A673 (cell line): ENCODE results near the gene CASD1. TPM values are rescaled to one million over a fixed set of nuclear protein-coding genes. Genes with fewer than 3 reads are reported as not detected.
A peak's percentile ranks its signal among the peaks of the same experiment; 100 is the strongest.

Experiments
- BruUV-seq: library from RNA; stranded (reverse); fragments of 400-500 nt; replicated peaks from 2 replicates; lab custom pipeline; 2021; lab: Mats Ljungman, UMichigan
- CTCF ChIA-PET: fragments of 300-600 bp; sonication (Branson Sonifier 250); formaldehyde crosslinking; loops from one replicate; lab custom pipeline; 2022; ENCODE audit warnings: antibody characterized with exemption; lab: Charles Lee
- POLR2A ChIA-PET: fragments of 300-600 bp; sonication (Branson Sonifier 250); formaldehyde crosslinking; loops from one replicate; lab custom pipeline; 2022; ENCODE audit warnings: antibody characterized with exemption; ENCODE audit not compliant: low non-redundant PET; lab: Charles Lee
- DNase-seq: peaks from one replicate; pipeline ENCODE4 v3.0.0-alpha.2; 2015; ENCODE audit warnings: low spot score
- H3K27ac ChIP-seq: fragments of 200-600 bp; sonication (generic); 2 replicates; pipeline ENCODE4 v1.5.1; 2016; ENCODE audit warnings: mixed run types, low read depth, mild to moderate bottlenecking, mixed read lengths, antibody characterized with exemption, low read length; ENCODE audit not compliant: poor library complexity, severe bottlenecking
- H3K27me3 ChIP-seq: fragments of 200-600 bp; sonication (generic); replicated peaks from 2 replicates; pipeline ENCODE4 v1.6.1; 2017; ENCODE audit warnings: mixed run types, low read depth, mild to moderate bottlenecking, mixed read lengths, antibody characterized with exemption, low read length; ENCODE audit not compliant: insufficient read depth, poor library complexity
- H3K36me3 ChIP-seq: fragments of 200-600 bp; sonication (generic); 2 replicates; pipeline ENCODE4 v1.6.1; 2016; ENCODE audit warnings: mixed run types, mild to moderate bottlenecking, mixed read lengths, antibody characterized with exemption, low read length; ENCODE audit not compliant: insufficient read depth, poor library complexity, severe bottlenecking
- H3K4me1 ChIP-seq: fragments of 200-600 bp; sonication (generic); 2 replicates; pipeline ENCODE4 v1.6.1; 2017; ENCODE audit warnings: mixed run types, mild to moderate bottlenecking, mixed read lengths, antibody characterized with exemption, low read length; ENCODE audit not compliant: insufficient read depth, poor library complexity, severe bottlenecking
- H3K4me3 ChIP-seq: fragments of 200-600 bp; sonication (generic); 2 replicates; pipeline ENCODE4 v1.5.1; 2016; ENCODE audit warnings: low read depth, mixed run types, mild to moderate bottlenecking, mixed read lengths, low read length; ENCODE audit not compliant: poor library complexity, severe bottlenecking
- H3K9me3 ChIP-seq: fragments of 200-600 bp; sonication (generic); 2 replicates; pipeline ENCODE4 v1.6.1; 2016; ENCODE audit warnings: mixed run types, low read depth, mild to moderate bottlenecking, mixed read lengths, antibody characterized with exemption, low read length; ENCODE audit not compliant: poor library complexity, severe bottlenecking
- EZH2 ChIP-seq: fragments of 200-600 bp; sonication (generic); IDR thresholded peaks from 2 replicates; pipeline ENCODE4 v1.6.1; 2017; ENCODE audit warnings: borderline replicate concordance, low read depth, mild to moderate bottlenecking, mixed read lengths, antibody characterized with exemption, low read length; ENCODE audit not compliant: poor library complexity, severe bottlenecking
- intact Hi-C: fragments of 100-400 bp; cut with micrococcal nuclease; formaldehyde crosslinking; loops from one replicate; pipeline ENCODE4 v1.10.0; 2022; ENCODE audit not compliant: unreplicated experiment
- total RNA-seq: library from RNA; stranded (reverse); gene quantifications from 2 replicates; pipeline ENCODE4 v1.2.3, GENCODE V29; 2021
- TF ChIP-seq, protein P1 (sequence below): fragments of 300-800, 200-600 bp; sonication (generic); conservative IDR thresholded peaks from 2 replicates; pipeline ENCODE4 v1.5.1; 2017; ENCODE audit warnings: low read depth, mild to moderate bottlenecking, antibody characterized with exemption, low read length, moderate library complexity, mixed read lengths

Gene CASD1
- total RNA-seq, 1 experiment from 2014 or later, result 17.0 TPM

DNA sequence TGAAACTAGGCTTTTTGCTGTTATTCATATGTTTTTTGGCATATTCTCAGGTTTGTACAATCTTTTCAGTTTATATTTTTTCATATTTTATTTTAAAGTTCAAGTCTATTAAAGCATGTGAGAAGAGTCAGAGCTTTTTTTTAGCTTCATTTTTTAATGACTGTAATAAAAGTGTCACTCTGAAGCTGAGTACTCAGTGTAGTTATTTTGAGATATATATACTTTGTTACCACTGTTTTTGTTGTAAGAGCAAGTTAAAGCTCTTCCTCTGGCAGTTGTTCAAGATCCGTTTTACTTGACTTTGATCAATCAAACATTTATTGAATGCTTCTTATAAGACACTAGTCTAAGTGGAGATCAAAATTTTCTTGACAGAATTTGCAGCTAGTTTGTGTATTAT lies 37.5 kb downstream of the CASD1 start:
- ChIA-PET POLR2A (no interaction called here), CTCF (no interaction called here)

DNA sequence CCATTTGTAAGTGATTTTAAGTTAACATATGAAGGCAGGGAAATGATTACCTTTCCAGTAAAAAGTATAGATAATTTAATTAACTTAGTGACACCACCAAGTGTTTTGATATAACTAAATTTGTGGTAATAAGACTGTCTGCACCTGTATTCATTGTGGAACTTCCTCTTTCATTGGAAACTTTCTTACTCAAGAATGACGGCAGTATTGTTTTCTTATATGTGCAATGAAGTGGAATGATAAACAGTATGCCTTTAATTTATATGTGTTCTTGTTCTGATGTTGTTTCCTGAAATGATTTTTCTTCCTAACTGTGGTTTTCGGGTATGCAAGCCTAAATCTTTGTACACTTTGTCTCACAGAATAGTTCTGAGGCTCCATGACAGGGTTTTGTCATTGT lies 46.4 kb downstream of the CASD1 start:
- Histone ChIP-seq H3K27ac (no peak overlapping the region), H3K4me3 (no peak overlapping the region), H3K36me3 (no peaks in the 10 kb centered on the region), H3K27me3 (no peaks in the 10 kb centered on the region), H3K9me3 (no peaks in the 10 kb centered on the region), H3K4me1 (no peaks in the 10 kb centered on the region)
- TF ChIP-seq, protein P1, sequence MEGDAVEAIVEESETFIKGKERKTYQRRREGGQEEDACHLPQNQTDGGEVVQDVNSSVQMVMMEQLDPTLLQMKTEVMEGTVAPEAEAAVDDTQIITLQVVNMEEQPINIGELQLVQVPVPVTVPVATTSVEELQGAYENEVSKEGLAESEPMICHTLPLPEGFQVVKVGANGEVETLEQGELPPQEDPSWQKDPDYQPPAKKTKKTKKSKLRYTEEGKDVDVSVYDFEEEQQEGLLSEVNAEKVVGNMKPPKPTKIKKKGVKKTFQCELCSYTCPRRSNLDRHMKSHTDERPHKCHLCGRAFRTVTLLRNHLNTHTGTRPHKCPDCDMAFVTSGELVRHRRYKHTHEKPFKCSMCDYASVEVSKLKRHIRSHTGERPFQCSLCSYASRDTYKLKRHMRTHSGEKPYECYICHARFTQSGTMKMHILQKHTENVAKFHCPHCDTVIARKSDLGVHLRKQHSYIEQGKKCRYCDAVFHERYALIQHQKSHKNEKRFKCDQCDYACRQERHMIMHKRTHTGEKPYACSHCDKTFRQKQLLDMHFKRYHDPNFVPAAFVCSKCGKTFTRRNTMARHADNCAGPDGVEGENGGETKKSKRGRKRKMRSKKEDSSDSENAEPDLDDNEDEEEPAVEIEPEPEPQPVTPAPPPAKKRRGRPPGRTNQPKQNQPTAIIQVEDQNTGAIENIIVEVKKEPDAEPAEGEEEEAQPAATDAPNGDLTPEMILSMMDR, result no peak
- TF ChIP-seq EZH2, result no peak
- BruUV-seq, result no TSS peak
- no peak for DNase-seq
- POLR2A ChIA-PET, result no interaction called here
- intact Hi-C loops, result no loop called here
- CTCF ChIA-PET, result no interaction called here

More for the DNA sequence above, 37.5 kb downstream of the CASD1 start:
- BruUV-seq, result no TSS peak
- intact Hi-C loops, result no loop called here
- DNase-seq, result peak; percentile 3
- H3K36me3 ChIP-seq, result no peaks in the 10 kb centered on the region
- H3K4me1 ChIP-seq, result no peaks in the 10 kb centered on the region
- H3K27ac ChIP-seq, result no peak overlapping the region
- H3K4me3 ChIP-seq, result no peak overlapping the region
- TF ChIP-seq EZH2, result no peak
- TF ChIP-seq, protein P1, result no peak
- H3K27me3 ChIP-seq, result no peaks in the 10 kb centered on the region
- H3K9me3 ChIP-seq, result no peaks in the 10 kb centered on the region

DNA sequence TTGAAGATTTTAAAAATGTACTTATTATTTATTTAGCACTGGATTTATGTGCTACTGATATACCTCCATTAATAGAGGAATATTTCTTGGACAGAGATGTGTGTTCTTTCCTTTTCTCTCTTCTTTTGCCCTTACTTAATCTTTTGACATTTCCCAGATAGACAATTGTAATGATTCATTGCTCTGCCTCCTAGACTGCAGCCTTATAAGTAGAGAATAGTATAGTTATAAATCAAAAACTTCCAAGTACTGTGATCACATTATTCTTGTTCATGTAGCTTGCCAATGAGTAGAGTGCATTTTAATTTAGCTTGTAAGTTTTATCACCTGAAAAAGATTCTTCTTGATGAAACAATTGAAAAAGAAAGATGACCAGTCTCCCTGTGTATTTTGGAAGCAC lies 47.6 kb downstream of the CASD1 start:
- Histone ChIP-seq H3K36me3 (no peaks in the 10 kb centered on the region), H3K27me3 (no peaks in the 10 kb centered on the region), H3K9me3 (no peaks in the 10 kb centered on the region), H3K4me3 (no peak overlapping the region), H3K27ac (no peak overlapping the region), H3K4me1 (no peaks in the 10 kb centered on the region)
- intact Hi-C loops, result no loop called here
- BruUV-seq, result no TSS peak
- no peak for DNase-seq
- TF ChIP-seq, protein P1, result no peak
- TF ChIP-seq EZH2, result no peak
- CTCF ChIA-PET, result no interaction called here
- POLR2A ChIA-PET, result no interaction called here
